HepG2 (cell line): ENCODE data around the gene ACER3. TPM values are rescaled to one million over a fixed set of nuclear protein-coding genes. Genes with fewer than 3 reads are reported as not detected.

Experiments
- AGO1 ChIP-seq: fragments of 200-400 bp; formaldehyde crosslinking; IDR thresholded peaks from 2 replicates; pipeline ENCODE4 v1.6.1; 2017; ENCODE audit warnings: mild to moderate bottlenecking, low read depth, low read length, moderate library complexity; ENCODE audit not compliant: poor library complexity, severe bottlenecking
- CBX5 ChIP-seq: sonication (generic); formaldehyde crosslinking; IDR thresholded peaks from 2 replicates; pipeline ENCODE4 v1.4.0; 2020; ENCODE audit warnings: missing genetic modification reagents, borderline replicate concordance
- CSRNP2 ChIP-seq: sonication (generic); formaldehyde crosslinking; conservative IDR thresholded peaks from 2 replicates; pipeline ENCODE4 v1.8.0; 2022; ENCODE audit warnings: low read depth, missing genetic modification reagents
- E2F5 ChIP-seq: sonication (generic); formaldehyde crosslinking; conservative IDR thresholded peaks from 2 replicates; pipeline ENCODE4 v1.4.0; 2020; ENCODE audit warnings: missing genetic modification reagents
- HNRNPUL1 ChIP-seq: fragments of 200-400 bp; formaldehyde crosslinking; IDR thresholded peaks from 2 replicates; pipeline ENCODE4 v1.6.1; 2017; ENCODE audit warnings: low read depth, mild to moderate bottlenecking, low read length, moderate library complexity
- KLF16 ChIP-seq, 2 experiments: sonication (generic) in 1 of 2; formaldehyde crosslinking in 1 of 2; IDR thresholded peaks; 2 replicates each; pipeline versions ENCODE4 v1.6.1 to v1.8.0; 2016 to 2023; ENCODE audit warnings: missing genetic modification reagents in 2 of 2, missing compliant biosample characterization in 1 of 2
- MLX ChIP-seq: IDR thresholded peaks from 2 replicates; pipeline ENCODE4 v1.6.1; 2016
- MXD1 ChIP-seq: sonication (generic); formaldehyde crosslinking; IDR thresholded peaks from 2 replicates; pipeline ENCODE4 v1.4.0; 2020; ENCODE audit warnings: mild to moderate bottlenecking, missing genetic modification reagents
- PRDM10 ChIP-seq: sonication (generic); formaldehyde crosslinking; IDR thresholded peaks from 2 replicates; pipeline ENCODE4 v1.4.0; 2020; ENCODE audit warnings: low read depth, missing genetic modification reagents
- SETDB1 ChIP-seq: sonication (generic); formaldehyde crosslinking; IDR thresholded peaks from 2 replicates; pipeline ENCODE4 v1.5.1; 2020; ENCODE audit warnings: missing genetic modification reagents, mild to moderate bottlenecking, borderline replicate concordance
- TP53 ChIP-seq: sonication (generic); formaldehyde crosslinking; conservative IDR thresholded peaks from 2 replicates; pipeline ENCODE4 v1.4.0; 2020; ENCODE audit warnings: missing genetic modification reagents
- ZBTB43 ChIP-seq: sonication (generic); formaldehyde crosslinking; conservative IDR thresholded peaks from 2 replicates; pipeline ENCODE4 v1.4.0; 2020; ENCODE audit warnings: missing genetic modification reagents
- ZKSCAN1 ChIP-seq: fragments of 150-350 bp; IDR thresholded peaks from 2 replicates; pipeline ENCODE4 v1.6.1; 2014; ENCODE audit warnings: low read length
- ZNF230 ChIP-seq: sonication (generic); formaldehyde crosslinking; IDR thresholded peaks from 2 replicates; pipeline ENCODE4 v1.4.0; 2020; ENCODE audit warnings: mild to moderate bottlenecking, missing genetic modification reagents
- ZNF232 ChIP-seq: sonication (generic); formaldehyde crosslinking; IDR thresholded peaks from 2 replicates; pipeline ENCODE4 v1.4.0; 2020; ENCODE audit warnings: missing genetic modification reagents, borderline replicate concordance
- ZNF281 ChIP-seq: sonication (generic); formaldehyde crosslinking; IDR thresholded peaks from 2 replicates; pipeline ENCODE4 v1.4.0; 2020; ENCODE audit warnings: missing genetic modification reagents, borderline replicate concordance
- ZNF382 ChIP-seq: sonication (generic); formaldehyde crosslinking; IDR thresholded peaks from 2 replicates; pipeline ENCODE4 v1.5.0; 2020; ENCODE audit warnings: missing genetic modification reagents, mild to moderate bottlenecking, borderline replicate concordance
- ZNF564 ChIP-seq: sonication (generic); formaldehyde crosslinking; IDR thresholded peaks from 2 replicates; pipeline ENCODE4 v1.8.1; 2023; ENCODE audit warnings: mild to moderate bottlenecking, missing genetic modification reagents
- polyA plus RNA-seq, 8 experiments: library from polyadenylated mRNA; depleted of rRNA in 3 of 8; stranded (reverse) in 7 of 8; unstranded in 1 of 8; fragments of >200 nt; fragmentation: Illumina TruSeq in 4 of 8; extraction: Trizol in 4 of 8; gene quantifications; 2 replicates each; pipeline versions ENCODE4 v1.2.1 to v1.2.3, GENCODE V29; 2011 to 2016; ENCODE audit warnings: low read depth in 4 of 8, missing spikeins in 1 of 8, mixed read lengths in 1 of 8; ENCODE audit not compliant: insufficient read depth in 1 of 8
- total RNA-seq, 5 experiments: library from RNA; depleted of rRNA; stranded (reverse); fragments of >200 nt; fragmentation: Illumina TruSeq; extraction: Trizol; gene quantifications; 2 replicates each; pipeline ENCODE4 v1.2.3, GENCODE V29; 2016; ENCODE audit warnings: low read depth in 1 of 5

Gene ACER3
- total and polyA plus RNA-seq, 2 of the 13 experiments (the other 11 are each of a cell fraction or from before 2014, with no cell fraction given), result 6.0 to 9.8 TPM

- TF ChIP-seq AGO1, result no peak
- TF ChIP-seq PRDM10 (CRISPR knock-in tag), result no peak
- TF ChIP-seq ZKSCAN1, result no peak
- TF ChIP-seq ZNF382 (CRISPR knock-in tag), result no peak
- TF ChIP-seq E2F5 (CRISPR knock-in tag), result no peak
- no peak for TF ChIP-seq ZNF564 (CRISPR knock-in tag)
- 0 out of 2 replicates have a peak, but pooled peaks have one; percentile 37 for TF ChIP-seq MLX (CRISPR knock-in tag)
- no peak for TF ChIP-seq CBX5 (CRISPR knock-in tag)
- TF ChIP-seq MXD1 (CRISPR knock-in tag), result no peak
- no peak for TF ChIP-seq HNRNPUL1
- TF ChIP-seq ZNF281 (CRISPR knock-in tag), result peak; percentile 26; the same call in 1 of the 2 replicates
- peak; percentile 58 for TF ChIP-seq ZBTB43 (CRISPR knock-in tag)
- TF ChIP-seq CSRNP2 (CRISPR knock-in tag), result no peak
- no peak for TF ChIP-seq ZNF232 (CRISPR knock-in tag)
- no peak for TF ChIP-seq ZNF230 (CRISPR knock-in tag)
- TF ChIP-seq SETDB1 (CRISPR knock-in tag), result no peak
- no peak for TF ChIP-seq TP53 (CRISPR knock-in tag)
- no peak for TF ChIP-seq KLF16 (CRISPR knock-in tag; IDR thresholded peaks at IDR 0.05)
Observed at GRCh38 chr11:77036398-77036797, 175.7 kb downstream of the ACER3 start (continued).
